ENCODE results near the gene SYNGR1. TPM values are rescaled to one million over a fixed set of nuclear protein-coding genes. Genes with fewer than 3 reads are reported as not detected.

SYNGR1 gene
- total RNA-seq, 8 experiments from 2014 or later: 7.7 to 26.6 (median 18.5) TPM

GRCh38 chr22:39309881-39310714, 39.7 kb upstream of the SYNGR1 start:
- peak overlapping the region in 1 of 2 donors; percentile 25 for H3K27ac ChIP-seq

GRCh38 chr22:39311592-39312400, 38.0 kb upstream of the SYNGR1 start:
- H3K27ac ChIP-seq: no peak overlapping the region
- in situ Hi-C loops (cut with MboI; ENCODE audit: low pct_unique_long_range_greater_than_20kb in 2 of 9, low sequenced_read_pairs in 9 of 9, unreplicated experiment in 9 of 9): loop anchor here in 6 of 9 experiments (10.0 to 25.0 kb wide), 3 partner anchors 101 to 149 kb away; partner anchors contain the start of gene CBX7 (in 2 of the 6)
- peak in 2 of 8 experiments; percentile 1 for ATAC-seq (replicated peaks in 6 of 8)
- no peak overlapping the region for H3K4me3 ChIP-seq
- 83 to 100% (median 99%) methylated on average over 1 to 11 of the region's 19 CpGs; no CpG with 5 or more reads in 6 of the 10 experiments for WGBS, 10 experiments
- peaks cover 23 to 34% of the 10 kb centered on the region in 2 donors for H3K4me1 ChIP-seq (replicated peaks in 1 of 2)

More at GRCh38 chr22:39309881-39310714, 39.7 kb upstream of the SYNGR1 start:
- H3K4me1 ChIP-seq (replicated peaks in 1 of 2): peaks cover 14 to 21% of the 10 kb centered on the region in 2 donors
- ATAC-seq (replicated peaks in 6 of 8): peak in 5 of 8 experiments; percentile 0 to 5 (median 0)
- 20 to 80% (median 60%) methylated on average over 1 to 5 of the region's 16 CpGs; no CpG with 5 or more reads in 3 of the 10 experiments for WGBS, 10 experiments
- in situ Hi-C loops (cut with MboI; ENCODE audit: low pct_unique_long_range_greater_than_20kb in 2 of 9, low sequenced_read_pairs in 9 of 9, unreplicated experiment in 9 of 9): loop anchor here (5.0 to 25.0 kb wide), 4 partner anchors 102 to 148 kb away; partner anchors contain the start of gene CBX7 (in 2 of the 9)
- no peak overlapping the region for H3K4me3 ChIP-seq

GRCh38 chr22:39312410-39312809, 37.4 kb upstream of the SYNGR1 start:
- no peak overlapping the region for H3K27ac ChIP-seq
- peak in 1 of 8 experiments; percentile 16 for ATAC-seq (replicated peaks in 6 of 8)
- no peak overlapping the region for H3K4me3 ChIP-seq
- H3K4me1 ChIP-seq (replicated peaks in 1 of 2): peaks cover 29 to 40% of the 10 kb centered on the region in 2 donors
- 57 to 100% (median 100%) methylated on average over 1 of the region's 5 CpGs; no CpG with 5 or more reads in 6 of the 10 experiments for WGBS, 10 experiments
- in situ Hi-C loops (cut with MboI; ENCODE audit: low pct_unique_long_range_greater_than_20kb in 2 of 9, low sequenced_read_pairs in 9 of 9, unreplicated experiment in 9 of 9): loop anchor here in 6 of 9 experiments (10.0 to 25.0 kb wide), 3 partner anchors 100 to 150 kb away; partner anchors contain the start of gene CBX7 (in 2 of the 6)

GRCh38 chr22:39313258-39314001, 36.4 kb upstream of the SYNGR1 start:
- Histone ChIP-seq H3K4me1 (replicated peaks in 1 of 2) (peaks cover 33 to 46% of the 10 kb centered on the region in 2 donors), H3K27ac (no peak overlapping the region), H3K4me3 (no peak overlapping the region)
- no peak for ATAC-seq (replicated peaks in 6 of 8)
- in situ Hi-C loops (cut with MboI; ENCODE audit: low pct_unique_long_range_greater_than_20kb in 2 of 9, low sequenced_read_pairs in 9 of 9, unreplicated experiment in 9 of 9): loop anchor here in 6 of 9 experiments (10.0 to 25.0 kb wide), 3 partner anchors 99 to 151 kb away; partner anchors contain the start of gene CBX7 (in 2 of the 6)
- WGBS, 10 experiments: 53 to 100% (median 100%) methylated on average over 1 to 8 of the region's 20 CpGs; no CpG with 5 or more reads in 3 of the 10 experiments

GRCh38 chr22:39314251-39314971, 35.4 kb upstream of the SYNGR1 start:
- WGBS, 10 experiments: 95 to 100% (median 100%) methylated on average over 1 to 10 of the region's 14 CpGs; no CpG with 5 or more reads in 5 of the 10 experiments
- no peak overlapping the region for H3K27ac ChIP-seq
- ATAC-seq (replicated peaks in 6 of 8): no peak
- H3K4me1 ChIP-seq (replicated peaks in 1 of 2): peaks cover 24 to 36% of the 10 kb centered on the region in 2 donors
- H3K4me3 ChIP-seq: no peak overlapping the region
- in situ Hi-C loops (cut with MboI; ENCODE audit: low pct_unique_long_range_greater_than_20kb in 2 of 9, low sequenced_read_pairs in 9 of 9, unreplicated experiment in 9 of 9): loop anchor here in 6 of 9 experiments (10.0 to 25.0 kb wide), 3 partner anchors 98 to 152 kb away; partner anchors contain the start of gene CBX7 (in 2 of the 6)

GRCh38 chr22:39315389-39315788, 34.4 kb upstream of the SYNGR1 start:
- Histone ChIP-seq H3K4me3 (no peak overlapping the region), H3K4me1 (replicated peaks in 1 of 2) (peaks cover 22 to 29% of the 10 kb centered on the region in 2 donors), H3K27ac (no peak overlapping the region)
- WGBS, 10 experiments: 20 to 100% (median 92%) methylated on average over 1 to 8 of the region's 13 CpGs; no CpG with 5 or more reads in 4 of the 10 experiments
- in situ Hi-C loops (cut with MboI; ENCODE audit: low pct_unique_long_range_greater_than_20kb in 2 of 9, low sequenced_read_pairs in 9 of 9, unreplicated experiment in 9 of 9): loop anchor here in 6 of 9 experiments (10.0 to 25.0 kb wide), 3 partner anchors 97 to 153 kb away; partner anchors contain the start of gene CBX7 (in 2 of the 6)
- no peak for ATAC-seq (replicated peaks in 6 of 8)

GRCh38 chr22:39316440-39317083, 33.2 kb upstream of the SYNGR1 start:
- peak; percentile 2 to 47 (median 28) for ATAC-seq (replicated peaks in 6 of 8)

GRCh38 chr22:39317084-39317774, 32.6 kb upstream of the SYNGR1 start:
- Histone ChIP-seq H3K4me3 (peak overlapping the region; percentile 45 to 93 (median 78)), H3K4me1 (replicated peaks in 1 of 2) (peaks cover 25 to 32% of the 10 kb centered on the region in 2 donors), H3K27ac (peak overlapping the region in 1 of 2 donors; percentile 22)
- in situ Hi-C loops (cut with MboI; ENCODE audit: low pct_unique_long_range_greater_than_20kb in 2 of 9, low sequenced_read_pairs in 9 of 9, unreplicated experiment in 9 of 9): loop anchor here in 6 of 9 experiments (10.0 to 25.0 kb wide), 3 partner anchors 95 to 155 kb away; partner anchors contain the start of gene CBX7 (in 2 of the 6)
- ATAC-seq (replicated peaks in 6 of 8): peak in 1 of 8 experiments; percentile 0
- WGBS, 10 experiments: 0 to 83% (median 30%) methylated on average over 1 to 6 of the region's 9 CpGs; no CpG with 5 or more reads in 2 of the 10 experiments

More at GRCh38 chr22:39316440-39317083, 33.2 kb upstream of the SYNGR1 start:
- peak overlapping the region in 3 of 5 donors; percentile 63 to 93 (median 78) for H3K4me3 ChIP-seq
- in situ Hi-C loops (cut with MboI; ENCODE audit: low pct_unique_long_range_greater_than_20kb in 2 of 9, low sequenced_read_pairs in 9 of 9, unreplicated experiment in 9 of 9): loop anchor here in 6 of 9 experiments (10.0 to 25.0 kb wide), 3 partner anchors 96 to 154 kb away; partner anchors contain the start of gene CBX7 (in 2 of the 6)
- peaks cover 25 to 32% of the 10 kb centered on the region in 2 donors for H3K4me1 ChIP-seq (replicated peaks in 1 of 2)
- WGBS, 10 experiments: 0 to 60% (median 19%) methylated on average over 2 to 8 of the region's 17 CpGs; no CpG with 5 or more reads in 3 of the 10 experiments
- no peak overlapping the region for H3K27ac ChIP-seq

- no peak for ATAC-seq (replicated peaks in 6 of 8)
- in situ Hi-C loops (cut with MboI; ENCODE audit: low pct_unique_long_range_greater_than_20kb in 2 of 9, low sequenced_read_pairs in 9 of 9, unreplicated experiment in 9 of 9): loop anchor here in 6 of 9 experiments (10.0 to 25.0 kb wide), 3 partner anchors 94 to 156 kb away; partner anchors contain the start of gene CBX7 (in 2 of the 6)
- 0 to 52% (median 11%) methylated on average over 1 to 7 of the region's 9 CpGs for WGBS, 10 experiments
These were observed 31.9 kb upstream of the SYNGR1 start for GRCh38 chr22:39317775-39318506.

More at GRCh38 chr22:39317775-39318506, 31.9 kb upstream of the SYNGR1 start:
- Histone ChIP-seq H3K4me1 (replicated peaks in 1 of 2) (peaks cover 25 to 32% of the 10 kb centered on the region in 2 donors), H3K4me3 (peak overlapping the region; percentile 45 to 93 (median 78)), H3K27ac (peak overlapping the region in 1 of 2 donors; percentile 98)

Measured in motor neuron (in vitro differentiated cells).